Measurements from ENCODE around the gene GPBP1L1. TPM values are rescaled to one million over a fixed set of nuclear protein-coding genes. Genes with fewer than 3 reads are reported as not detected.

GPBP1L1 gene
- total and polyA plus RNA-seq, 4 donors, result 40.4 to 153 (median 80.5) TPM

GRCh38 chr1:45669379-45669778 lies 17.0 kb downstream of the GPBP1L1 start:
- DNase-seq, result no peak
- ATAC-seq (ENCODE audit: insufficient read depth, low FRiP score), result no peak
- H3K4me3 ChIP-seq, result no peak overlapping the region
- 75 to 86% methylated on average over 1 of the region's 1 CpG for WGBS, 2 donors
- no peaks in the 10 kb centered on the region for H3K27me3 ChIP-seq (ENCODE audit: control insufficient read depth in 3 of 3, insufficient read depth in 3 of 3, low read length in 2 of 3)
- H3K27ac ChIP-seq (ENCODE audit: low read depth in 1 of 2, low read length in 1 of 2), result no peak overlapping the region
- peaks cover 0 to 37% (median 0%) of the 10 kb centered on the region in 5 donors for H3K4me1 ChIP-seq (ENCODE audit: control insufficient read depth in 5 of 5, insufficient read depth in 5 of 5, low read length in 5 of 5)
- TF ChIP-seq, protein P1, sequence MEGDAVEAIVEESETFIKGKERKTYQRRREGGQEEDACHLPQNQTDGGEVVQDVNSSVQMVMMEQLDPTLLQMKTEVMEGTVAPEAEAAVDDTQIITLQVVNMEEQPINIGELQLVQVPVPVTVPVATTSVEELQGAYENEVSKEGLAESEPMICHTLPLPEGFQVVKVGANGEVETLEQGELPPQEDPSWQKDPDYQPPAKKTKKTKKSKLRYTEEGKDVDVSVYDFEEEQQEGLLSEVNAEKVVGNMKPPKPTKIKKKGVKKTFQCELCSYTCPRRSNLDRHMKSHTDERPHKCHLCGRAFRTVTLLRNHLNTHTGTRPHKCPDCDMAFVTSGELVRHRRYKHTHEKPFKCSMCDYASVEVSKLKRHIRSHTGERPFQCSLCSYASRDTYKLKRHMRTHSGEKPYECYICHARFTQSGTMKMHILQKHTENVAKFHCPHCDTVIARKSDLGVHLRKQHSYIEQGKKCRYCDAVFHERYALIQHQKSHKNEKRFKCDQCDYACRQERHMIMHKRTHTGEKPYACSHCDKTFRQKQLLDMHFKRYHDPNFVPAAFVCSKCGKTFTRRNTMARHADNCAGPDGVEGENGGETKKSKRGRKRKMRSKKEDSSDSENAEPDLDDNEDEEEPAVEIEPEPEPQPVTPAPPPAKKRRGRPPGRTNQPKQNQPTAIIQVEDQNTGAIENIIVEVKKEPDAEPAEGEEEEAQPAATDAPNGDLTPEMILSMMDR (IDR thresholded peaks at IDR 0.05; ENCODE audit: control extremely low read depth, extremely low read depth), result no peak
- peaks cover 0 to under 1% (median 0%) of the 10 kb centered on the region in 4 donors for H3K36me3 ChIP-seq (ENCODE audit: control insufficient read depth in 4 of 4, insufficient read depth in 4 of 4, low read length in 4 of 4)
- no peaks in the 10 kb centered on the region for H3K9me3 ChIP-seq (ENCODE audit: control insufficient read depth in 4 of 4, insufficient read depth in 3 of 4, low read length in 3 of 4)
- no peak overlapping the region for H3K9ac ChIP-seq (ENCODE audit: insufficient read depth in 1 of 2, low read length in 2 of 2)

GRCh38 chr1:45668526-45668925 lies 17.8 kb downstream of the GPBP1L1 start:
- TF ChIP-seq, protein P1 (IDR thresholded peaks at IDR 0.05; ENCODE audit: control extremely low read depth, extremely low read depth), result no peak
- H3K9ac ChIP-seq (ENCODE audit: insufficient read depth in 1 of 2, low read length in 2 of 2), result no peak overlapping the region
- 98% methylated on average over 4 of the region's 4 CpGs for WGBS, 2 donors
- H3K36me3 ChIP-seq (ENCODE audit: control insufficient read depth in 4 of 4, insufficient read depth in 4 of 4, low read length in 4 of 4), result no peaks in the 10 kb centered on the region
- DNase-seq (no peak), ATAC-seq (ENCODE audit: insufficient read depth, low FRiP score) (no peak)
- H3K4me1 ChIP-seq (ENCODE audit: control insufficient read depth in 5 of 5, insufficient read depth in 5 of 5, low read length in 5 of 5), result peaks cover 0 to 32% (median 0%) of the 10 kb centered on the region in 5 donors
- no peaks in the 10 kb centered on the region for H3K9me3 ChIP-seq (ENCODE audit: control insufficient read depth in 4 of 4, insufficient read depth in 3 of 4, low read length in 3 of 4)
- no peak overlapping the region for H3K27ac ChIP-seq (ENCODE audit: low read depth in 1 of 2, low read length in 1 of 2)
- no peaks in the 10 kb centered on the region for H3K27me3 ChIP-seq (ENCODE audit: control insufficient read depth in 3 of 3, insufficient read depth in 3 of 3, low read length in 2 of 3)
- H3K4me3 ChIP-seq, result no peak overlapping the region

GRCh38 chr1:45667321-45668111 lies 18.8 kb downstream of the GPBP1L1 start:
- no peaks in the 10 kb centered on the region for H3K9me3 ChIP-seq (ENCODE audit: control insufficient read depth in 4 of 4, insufficient read depth in 3 of 4, low read length in 3 of 4)
- no peak overlapping the region for H3K4me3 ChIP-seq
- H3K9ac ChIP-seq (ENCODE audit: insufficient read depth in 1 of 2, low read length in 2 of 2), result no peak overlapping the region
- no peaks in the 10 kb centered on the region for H3K27me3 ChIP-seq (ENCODE audit: control insufficient read depth in 3 of 3, insufficient read depth in 3 of 3, low read length in 2 of 3)
- DNase-seq, result no peak
- ATAC-seq (ENCODE audit: insufficient read depth, low FRiP score), result no peak
- no peaks in the 10 kb centered on the region for H3K36me3 ChIP-seq (ENCODE audit: control insufficient read depth in 4 of 4, insufficient read depth in 4 of 4, low read length in 4 of 4)
- no peak overlapping the region for H3K27ac ChIP-seq (ENCODE audit: low read depth in 1 of 2, low read length in 1 of 2)
- 65 to 83% methylated on average over 8 of the region's 8 CpGs for WGBS, 2 donors
- TF ChIP-seq, protein P1 (IDR thresholded peaks at IDR 0.05; ENCODE audit: control extremely low read depth, extremely low read depth), result no peak
- peaks cover 0 to 24% (median 0%) of the 10 kb centered on the region in 5 donors for H3K4me1 ChIP-seq (ENCODE audit: control insufficient read depth in 5 of 5, insufficient read depth in 5 of 5, low read length in 5 of 5)

All from lung (tissue), 12 donors.